Metanephros (tissue), 1 donor: ENCODE data around the gene INPP5A. TPM values are rescaled to one million over a fixed set of nuclear protein-coding genes. Genes with fewer than 3 reads are reported as not detected.

Source experiments
- total RNA-seq: library from RNA; depleted of rRNA; stranded (reverse); fragments of >200 nt; gene quantifications from one replicate; pipeline ENCODE4 v1.2.3, GENCODE V29; 2014

INPP5A gene, protein sequence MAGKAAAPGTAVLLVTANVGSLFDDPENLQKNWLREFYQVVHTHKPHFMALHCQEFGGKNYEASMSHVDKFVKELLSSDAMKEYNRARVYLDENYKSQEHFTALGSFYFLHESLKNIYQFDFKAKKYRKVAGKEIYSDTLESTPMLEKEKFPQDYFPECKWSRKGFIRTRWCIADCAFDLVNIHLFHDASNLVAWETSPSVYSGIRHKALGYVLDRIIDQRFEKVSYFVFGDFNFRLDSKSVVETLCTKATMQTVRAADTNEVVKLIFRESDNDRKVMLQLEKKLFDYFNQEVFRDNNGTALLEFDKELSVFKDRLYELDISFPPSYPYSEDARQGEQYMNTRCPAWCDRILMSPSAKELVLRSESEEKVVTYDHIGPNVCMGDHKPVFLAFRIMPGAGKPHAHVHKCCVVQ
- 38.6 TPM for total RNA-seq

DNA sequence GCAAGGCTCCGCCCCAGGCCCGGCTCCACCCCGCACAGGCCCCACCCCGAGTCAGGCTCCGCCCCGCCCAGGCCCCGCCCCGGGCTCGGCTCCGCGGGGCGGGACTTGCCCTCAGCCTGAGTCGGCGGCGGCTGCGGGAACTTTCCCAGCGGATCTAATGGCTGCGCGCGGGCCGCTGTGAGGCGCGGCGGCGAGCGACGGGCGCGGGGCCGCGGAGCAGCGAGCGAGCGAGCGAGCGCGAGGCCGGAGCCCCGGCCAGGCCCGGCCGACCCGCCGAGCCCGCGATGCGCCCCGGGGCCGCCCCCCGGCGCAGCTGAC, at the start of gene INPP5A:
INPP5A (plus strand) TSS at position 104 of the 318 bp plus-strand sequence. CDS start 310 bp downstream, outside the sequence.

DNA sequence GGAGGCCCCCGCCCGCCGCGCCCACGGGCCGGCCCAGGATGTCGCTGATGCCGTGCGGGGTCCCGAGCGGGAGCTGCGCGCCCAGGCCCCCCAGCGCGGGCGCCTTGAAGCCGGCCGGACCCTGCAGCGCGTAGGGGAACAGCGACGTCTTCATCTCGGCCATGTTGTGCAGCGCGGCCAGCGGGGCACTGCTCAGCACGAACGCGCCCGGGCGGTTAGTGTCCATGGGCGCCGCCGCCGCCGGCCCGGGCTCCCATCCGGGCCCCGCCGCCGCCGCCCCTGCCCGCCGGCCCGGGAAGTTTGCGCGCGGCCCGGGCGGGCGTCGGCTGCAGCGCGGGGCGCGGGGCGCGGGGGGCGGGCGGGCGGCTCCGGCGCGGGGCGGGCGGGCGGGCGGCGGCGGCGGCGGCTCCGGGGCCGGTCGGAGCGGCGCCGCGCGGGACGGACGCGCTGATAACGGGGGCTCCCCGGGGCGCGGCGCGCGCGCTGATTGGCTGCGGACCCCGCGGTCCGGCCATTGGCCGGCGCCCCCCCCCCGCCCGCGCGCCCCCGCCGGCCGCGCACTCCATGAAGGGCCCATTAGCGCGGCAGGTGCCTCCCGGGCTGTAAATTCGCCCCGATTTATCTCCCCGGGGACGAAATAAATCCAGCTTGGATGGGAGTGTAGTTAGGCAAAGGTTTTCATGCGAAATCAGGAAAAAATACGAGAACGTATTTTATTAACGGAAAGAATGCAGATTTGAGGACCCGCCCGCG, 248.3 kb downstream of the INPP5A start, which contains the start of gene NKX6-2:
NKX6-2 (minus strand) TSS at position 425 of the 753 bp plus-strand sequence; CDS start at position 226, 199 bp downstream.

Other genes with a start within 250 kb of the INPP5A start
- 6.7 TPM for gene STK32C, start 229.8 kb upstream of the INPP5A start, total RNA-seq
- 15.1 TPM for gene LRRC27, start 205.6 kb upstream of the INPP5A start, total RNA-seq
- gene PWWP2B, start 140.6 kb upstream of the INPP5A start, total RNA-seq = 21.3 TPM
- gene NKX6-2, start 248.4 kb downstream of the INPP5A start, total RNA-seq = 0.06 TPM